Activated CD4-positive, alpha-beta memory T cell treated with anti-CD3 and anti-CD28 coated beads for 36 hours (primary cell): ENCODE data around the gene C17orf67. TPM values are rescaled to one million over a fixed set of nuclear protein-coding genes. Genes with fewer than 3 reads are reported as not detected.

ENCODE experiments used
- CTCF ChIA-PET: fragments of 350-600 bp; sonication (Branson Sonifier 250); formaldehyde crosslinking; loops from one replicate; lab custom pipeline; 2021; ENCODE audit warnings: antibody characterized with exemption, inconsistent platforms; lab: Charles Lee
- POLR2A ChIA-PET: fragments of 350-600 bp; sonication (Branson Sonifier 250); formaldehyde crosslinking; loops from one replicate; lab custom pipeline; 2021; ENCODE audit warnings: antibody characterized with exemption; lab: Charles Lee
- DNase-seq: peaks from one replicate; pipeline ENCODE4 v3.0.0-alpha.2; 2020
- H3K27ac Mint-ChIP-seq: one replicate; pipeline ENCODE4 v1.8.0; 2021; ENCODE audit warnings: mixed read lengths
- H3K27me3 Mint-ChIP-seq: one replicate; pipeline ENCODE4 v1.8.0; 2021; ENCODE audit warnings: mixed read lengths
- H3K36me3 Mint-ChIP-seq: one replicate; pipeline ENCODE4 v1.8.0; 2021; ENCODE audit warnings: mixed read lengths
- H3K4me1 Mint-ChIP-seq: one replicate; pipeline ENCODE4 v1.8.0; 2021; ENCODE audit warnings: low read depth, mixed read lengths
- H3K4me3 Mint-ChIP-seq: one replicate; pipeline ENCODE4 v1.8.0; 2021; ENCODE audit warnings: mild to moderate bottlenecking, mixed read lengths
- H3K9me3 Mint-ChIP-seq: one replicate; pipeline ENCODE4 v1.8.0; 2021; ENCODE audit warnings: mixed read lengths
- intact Hi-C: fragments of 100-400 bp; cut with micrococcal nuclease; formaldehyde crosslinking; loops from one replicate; pipeline ENCODE4 v1.15.1; 2023
- total RNA-seq, 2 experiments: library from RNA; stranded (reverse); gene quantifications; one replicate each; pipeline ENCODE4 v1.2.3, GENCODE V29; 2021

Gene C17orf67
- total RNA-seq, 2 experiments from 2014 or later, result 3.6 to 3.9 TPM

GRCh38 chr17:56751145-56751738 lies 82.5 kb downstream of the C17orf67 start:
- Mint-ChIP-seq H3K9me3 (no peaks in the 10 kb centered on the region), H3K27me3 (no peaks in the 10 kb centered on the region), H3K4me3 (no peak overlapping the region), H3K4me1 (peaks cover 3% of the 10 kb centered on the region), H3K27ac (no peak overlapping the region), H3K36me3 (no peaks in the 10 kb centered on the region)
- intact Hi-C loops, result no loop called here
- POLR2A ChIA-PET, result no interaction called here
- DNase-seq, result no peak
- CTCF ChIA-PET, result interaction anchor here (1.0 kb wide), 1 partner anchor 29 kb away, joined by 3 read pairs; no protein-coding TSS in a partner anchor

- Mint-ChIP-seq H3K27me3 (peaks cover 5% of the 10 kb centered on the region), H3K9me3 (no peaks in the 10 kb centered on the region), H3K4me1 (no peaks in the 10 kb centered on the region), H3K4me3 (no peak overlapping the region), H3K27ac (no peak overlapping the region), H3K36me3 (no peaks in the 10 kb centered on the region)
- intact Hi-C loops, result no loop called here
- POLR2A ChIA-PET, result no interaction called here
- CTCF ChIA-PET, result no interaction called here
- no peak for DNase-seq
Observed at GRCh38 chr17:56744721-56745120, 89.0 kb downstream of the C17orf67 start.

DNA sequence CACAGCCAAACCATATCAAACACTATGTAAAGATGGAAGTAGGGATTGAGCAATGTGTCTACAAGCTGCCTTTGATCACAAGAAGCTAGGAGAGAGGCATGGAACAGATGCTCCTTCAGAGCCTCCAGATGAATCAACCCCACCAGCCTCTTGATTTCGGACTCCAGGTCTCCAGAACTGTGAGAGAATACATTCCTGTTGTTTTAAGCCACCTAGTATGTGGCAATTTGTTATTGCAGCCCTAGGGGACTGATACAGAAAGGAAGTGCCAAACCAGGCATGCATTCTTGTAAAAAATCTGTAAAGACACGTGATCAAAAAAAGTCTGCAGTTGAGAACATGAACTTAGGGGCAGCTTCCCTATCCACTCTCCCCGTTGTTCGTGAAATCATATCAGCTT lies 91.1 kb downstream of the C17orf67 start:
- no peaks in the 10 kb centered on the region for H3K9me3 Mint-ChIP-seq
- no peak overlapping the region for H3K4me3 Mint-ChIP-seq
- no peaks in the 10 kb centered on the region for H3K36me3 Mint-ChIP-seq
- POLR2A ChIA-PET, result no interaction called here
- H3K27ac Mint-ChIP-seq, result no peak overlapping the region
- CTCF ChIA-PET, result no interaction called here
- H3K4me1 Mint-ChIP-seq, result no peaks in the 10 kb centered on the region
- intact Hi-C loops, result no loop called here
- peaks cover 6% of the 10 kb centered on the region for H3K27me3 Mint-ChIP-seq
- no peak for DNase-seq

Other genes with a start within 250 kb of the C17orf67 start
- under 1 TPM in 1 of 2 experiments, not detected in 1; 0.12 TPM for gene NOG, start 240.2 kb downstream of the C17orf67 start, total RNA-seq
- gene DGKE, start 231 bp upstream of the C17orf67 start, total RNA-seq, result 10 to 100 TPM; 23.3 to 25.6 TPM
- gene TRIM25, start 80.1 kb upstream of the C17orf67 start, total RNA-seq, result 100 to 1,000 TPM; 106 to 126 TPM
- 10 to 100 TPM; 16.9 TPM for gene COIL, start 127.1 kb upstream of the C17orf67 start, total RNA-seq
- 10 to 100 TPM; 17.9 to 24.9 TPM for gene SCPEP1, start 144.2 kb upstream of the C17orf67 start, total RNA-seq